ENCODE results near the gene RYR3. TPM values are rescaled to one million over a fixed set of nuclear protein-coding genes. Genes with fewer than 3 reads are reported as not detected.

The RYR3 gene
- total RNA-seq: 6.3 TPM

- DNase-seq: peak; percentile 11
Measured at GRCh38 chr15:33310481-33311311, at the start of gene RYR3. TSS of gene RYR3 (plus strand) at chr15:33310967. CDS start at chr15:33311046, 79 bp downstream.

- no peak for DNase-seq
Measured at GRCh38 chr15:33262306-33262705, 48.5 kb upstream of the RYR3 start.

GRCh38 chr15:33277689-33278088, 33.1 kb upstream of the RYR3 start:
- DNase-seq: no peak

- no peak for DNase-seq
Measured at GRCh38 chr15:33278816-33279612, 31.8 kb upstream of the RYR3 start.

GRCh38 chr15:33279613-33280205, 31.1 kb upstream of the RYR3 start:
- DNase-seq: no peak

- no peak for DNase-seq
Measured at GRCh38 chr15:33282226-33283020, 28.3 kb upstream of the RYR3 start.

GRCh38 chr15:33283576-33283975, 27.2 kb upstream of the RYR3 start:
- DNase-seq: no peak

GRCh38 chr15:33284336-33284735, 26.4 kb upstream of the RYR3 start:
- DNase-seq: no peak

GRCh38 chr15:33292717-33293307, 18.0 kb upstream of the RYR3 start:
- peak; percentile 20 for DNase-seq

GRCh38 chr15:33293713-33294334, 16.9 kb upstream of the RYR3 start:
- DNase-seq: no peak

- no peak for DNase-seq
Measured at GRCh38 chr15:33296050-33296449, 14.7 kb upstream of the RYR3 start.

GRCh38 chr15:33296856-33297255, 13.9 kb upstream of the RYR3 start:
- DNase-seq: no peak

- DNase-seq: no peak
Measured at GRCh38 chr15:33298631-33299030, 12.1 kb upstream of the RYR3 start.

GRCh38 chr15:33304924-33305323, 5.8 kb upstream of the RYR3 start:
- DNase-seq: no peak

- peak; percentile 3 for DNase-seq
Measured at GRCh38 chr15:33309602-33310276, 1.0 kb upstream of the RYR3 start.

GRCh38 chr15:33311312-33311971, 675 bp downstream of the RYR3 start:
- no peak for DNase-seq

- no peak for DNase-seq
Measured at GRCh38 chr15:33313491-33313890, 2.7 kb downstream of the RYR3 start.

- no peak for DNase-seq
Measured at GRCh38 chr15:33314069-33314468, 3.3 kb downstream of the RYR3 start.

- no peak for DNase-seq
Measured at GRCh38 chr15:33315044-33315443, 4.3 kb downstream of the RYR3 start.

GRCh38 chr15:33317896-33318295, 7.1 kb downstream of the RYR3 start:
- DNase-seq: no peak
